ENCODE results near the gene EIF4G2. TPM values are rescaled to one million over a fixed set of nuclear protein-coding genes. Genes with fewer than 3 reads are reported as not detected.

EIF4G2 gene
- total RNA-seq (100 to 1,000 TPM; 819 to 942 TPM), total RNA-seq (900 to 1,294 reads per million in 2 donors)

- no peaks in the 10 kb centered on the region for H3K9me3 ChIP-seq (ENCODE audit: control insufficient read depth, low read length, poor library complexity, severe bottlenecking)
- Mint-ChIP-seq H3K4me3 (peak within 1 kb of the TSS; percentile 96), H3K4me1 (peaks cover 35% of the 10 kb centered on the region)
These were observed at the start of gene EIF4G2 for GRCh38 chr11:10808553-10809372. TSS of gene EIF4G2 (minus strand) at chr11:10808926.

DNA sequence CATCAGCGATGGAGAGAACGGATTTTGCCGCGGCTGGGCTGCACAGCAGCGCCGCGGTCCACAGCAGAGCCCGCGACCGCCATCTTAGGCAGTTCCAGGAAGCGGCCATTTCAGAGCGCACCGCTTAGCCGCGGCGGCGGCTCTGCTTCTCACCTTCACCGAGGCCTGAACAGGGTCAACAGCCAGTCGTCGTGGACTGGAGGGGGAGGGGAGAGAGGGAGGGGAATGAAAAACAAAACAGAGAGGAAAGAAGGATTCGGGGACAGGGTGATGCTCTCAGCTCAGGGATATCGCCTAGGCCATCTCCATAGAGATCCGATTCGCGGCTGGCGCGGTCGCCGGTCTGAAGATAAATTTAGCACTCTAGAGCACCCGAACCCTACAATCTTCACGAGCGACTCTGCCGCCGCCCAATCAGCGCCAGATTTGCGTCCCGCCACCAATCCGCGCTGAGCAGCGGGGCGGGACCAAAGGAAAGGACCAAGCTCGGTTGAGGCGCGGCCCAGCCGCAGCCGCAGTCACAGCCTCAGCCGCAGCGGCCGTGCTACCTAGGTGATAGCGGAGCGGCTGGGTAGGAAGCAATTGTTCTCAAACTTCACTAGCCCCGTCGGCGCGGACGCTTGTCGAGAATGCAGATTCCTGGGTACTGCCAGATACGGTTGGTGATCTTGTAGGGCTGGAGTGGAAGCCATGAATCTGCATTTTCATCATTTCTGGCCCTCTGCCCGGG, 49.1 kb upstream of the EIF4G2 start, which contains the start of gene ZBED5:
Gene ZBED5 (minus strand): TSS at position 345 of the 730 bp plus-strand sequence. CDS start 3,108 bp downstream, outside the sequence.
- Mint-ChIP-seq H3K27me3 (no peaks in the 10 kb centered on the region), H3K4me3 (peak within 1 kb of the TSS; percentile 100), H3K4me1 (peaks cover 30% of the 10 kb centered on the region), H3K27ac (peak within 1 kb of the TSS; percentile 100), H3K36me3 (ENCODE audit: low read depth) (peaks cover 6% of the 10 kb centered on the region)
- ATAC-seq, result peak; percentile 91
- DNase-seq, result peak; percentile 90 to 93 (median 92)
- no peaks in the 10 kb centered on the region for H3K9me3 ChIP-seq (ENCODE audit: control insufficient read depth, low read length, poor library complexity, severe bottlenecking)

More at GRCh38 chr11:10808553-10809372, at the start of gene EIF4G2:
- DNase-seq (peak; percentile 93 to 98 (median 97)), ATAC-seq (peak; percentile 93)
- H3K36me3 Mint-ChIP-seq (ENCODE audit: low read depth), result peaks cover 7% of the 10 kb centered on the region
- peak within 1 kb of the TSS; percentile 95 for H3K27ac Mint-ChIP-seq
- peaks cover 5% of the 10 kb centered on the region for H3K27me3 Mint-ChIP-seq

DNA sequence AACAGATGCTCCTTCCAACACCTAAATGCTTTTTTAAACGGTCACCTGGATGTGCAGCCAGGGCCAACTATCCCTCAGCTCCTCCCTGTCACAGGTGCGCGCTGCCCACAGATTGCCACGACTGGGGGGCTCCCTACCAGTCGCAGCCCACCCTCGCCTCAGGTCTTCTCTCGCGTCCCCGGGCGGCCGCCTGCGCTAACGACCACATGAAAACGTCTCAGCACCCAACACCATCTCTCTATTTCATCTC, 48.7 kb upstream of the EIF4G2 start:
- ATAC-seq (peak; percentile 2), DNase-seq (no peak)
- Mint-ChIP-seq H3K27ac (peak overlapping the region; percentile 100), H3K4me3 (peak overlapping the region; percentile 100), H3K27me3 (no peaks in the 10 kb centered on the region), H3K4me1 (peaks cover 27% of the 10 kb centered on the region), H3K36me3 (ENCODE audit: low read depth) (peaks cover 6% of the 10 kb centered on the region)
- H3K9me3 ChIP-seq (ENCODE audit: control insufficient read depth, low read length, poor library complexity, severe bottlenecking), result no peaks in the 10 kb centered on the region

GRCh38 chr11:10856689-10857458, 48.1 kb upstream of the EIF4G2 start:
- H3K9me3 ChIP-seq (ENCODE audit: control insufficient read depth, low read length, poor library complexity, severe bottlenecking), result no peaks in the 10 kb centered on the region
- peak overlapping the region; percentile 100 for H3K4me3 Mint-ChIP-seq
- no peaks in the 10 kb centered on the region for H3K27me3 Mint-ChIP-seq
- peaks cover 31% of the 10 kb centered on the region for H3K4me1 Mint-ChIP-seq
- peak overlapping the region; percentile 100 for H3K27ac Mint-ChIP-seq
- peaks cover 9% of the 10 kb centered on the region for H3K36me3 Mint-ChIP-seq (ENCODE audit: low read depth)
- DNase-seq, result no peak
- no peak for ATAC-seq

GRCh38 chr11:10855295-10855694, 46.6 kb upstream of the EIF4G2 start:
- Mint-ChIP-seq H3K4me1 (peaks cover 30% of the 10 kb centered on the region), H3K27ac (no peak overlapping the region), H3K4me3 (no peak overlapping the region), H3K36me3 (ENCODE audit: low read depth) (peaks cover 9% of the 10 kb centered on the region), H3K27me3 (no peaks in the 10 kb centered on the region)
- DNase-seq, result no peak
- H3K9me3 ChIP-seq (ENCODE audit: control insufficient read depth, low read length, poor library complexity, severe bottlenecking), result no peaks in the 10 kb centered on the region
- no peak for ATAC-seq

DNA sequence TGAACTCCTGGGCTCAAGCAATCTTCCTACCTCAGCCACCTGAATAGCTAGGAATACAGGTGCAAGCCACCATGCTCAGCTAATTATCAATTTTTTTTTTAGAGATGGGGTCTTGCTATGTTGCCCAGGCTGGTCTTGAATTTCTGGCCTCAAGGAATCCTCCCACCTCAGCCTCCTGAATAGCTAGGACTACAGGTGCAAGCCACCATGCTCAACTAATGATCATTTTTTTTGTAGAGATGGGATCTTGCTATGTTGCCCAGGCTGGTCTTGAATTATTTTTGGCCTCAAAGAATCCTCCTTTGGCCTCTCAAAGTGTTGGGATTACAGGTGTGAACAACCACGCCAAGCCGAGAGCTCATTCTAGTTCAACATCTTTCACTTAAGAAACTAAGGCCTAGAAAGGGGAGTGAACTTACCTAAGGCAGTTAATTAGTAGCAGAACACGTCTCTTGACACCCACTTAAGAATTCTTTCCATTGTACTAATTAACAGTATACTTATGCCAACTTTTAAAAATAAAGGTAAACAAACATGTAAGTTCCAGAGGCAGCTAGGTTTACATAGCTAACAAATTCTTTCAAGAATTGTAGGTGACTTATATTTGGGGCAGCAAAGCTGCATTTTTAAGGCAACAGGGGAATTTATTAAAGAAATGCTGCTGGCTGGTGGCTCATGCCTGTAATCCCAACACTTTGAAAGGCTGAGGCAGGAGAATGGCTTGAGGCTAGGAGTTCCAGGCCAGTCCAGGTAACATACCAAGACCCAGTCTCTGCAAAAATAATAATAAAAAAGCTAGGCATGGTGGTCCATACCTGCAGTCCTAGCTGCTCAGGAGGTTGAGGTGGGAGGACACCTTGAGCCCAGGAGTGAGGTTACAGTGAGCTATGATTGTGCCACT, 39.5 kb upstream of the EIF4G2 start:
- Mint-ChIP-seq H3K36me3 (ENCODE audit: low read depth) (peaks cover 3% of the 10 kb centered on the region), H3K27me3 (no peaks in the 10 kb centered on the region), H3K4me3 (no peak overlapping the region), H3K4me1 (peaks cover 9% of the 10 kb centered on the region), H3K27ac (no peak overlapping the region)
- H3K9me3 ChIP-seq (ENCODE audit: control insufficient read depth, low read length, poor library complexity, severe bottlenecking), result no peaks in the 10 kb centered on the region
- ATAC-seq (no peak), DNase-seq (no peak)

- H3K27me3 Mint-ChIP-seq, result no peaks in the 10 kb centered on the region
- H3K27ac Mint-ChIP-seq, result no peak overlapping the region
- peaks cover 6% of the 10 kb centered on the region for H3K4me1 Mint-ChIP-seq
These were observed 37.9 kb upstream of the EIF4G2 start for GRCh38 chr11:10846660-10847059.

DNA sequence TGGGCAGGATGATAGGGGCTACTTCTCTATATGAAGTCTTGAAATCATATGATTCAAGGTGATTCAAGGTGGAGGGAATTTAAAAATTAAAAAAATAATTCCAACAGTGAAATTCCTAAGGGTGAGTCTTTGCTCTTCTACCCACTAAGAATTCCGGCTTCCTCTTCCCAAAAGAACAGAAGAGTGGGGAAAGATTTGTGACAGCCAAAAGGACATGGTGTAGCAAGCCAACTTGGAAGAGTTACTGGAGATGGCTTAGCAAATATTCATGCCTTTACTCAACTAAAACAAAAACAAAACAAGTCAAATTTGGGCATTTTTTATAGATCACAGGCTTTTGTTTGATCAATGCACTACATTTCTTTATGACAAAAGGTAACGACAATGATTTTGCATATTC, 36.9 kb upstream of the EIF4G2 start:
- no peaks in the 10 kb centered on the region for H3K9me3 ChIP-seq (ENCODE audit: control insufficient read depth, low read length, poor library complexity, severe bottlenecking)
- Mint-ChIP-seq H3K4me1 (peaks cover 6% of the 10 kb centered on the region), H3K36me3 (ENCODE audit: low read depth) (no peaks in the 10 kb centered on the region), H3K27me3 (no peaks in the 10 kb centered on the region), H3K4me3 (no peak overlapping the region), H3K27ac (no peak overlapping the region)
- no peak for DNase-seq
- ATAC-seq, result no peak

More at GRCh38 chr11:10846660-10847059, 37.9 kb upstream of the EIF4G2 start:
- H3K36me3 Mint-ChIP-seq (ENCODE audit: low read depth), result no peaks in the 10 kb centered on the region
- no peak overlapping the region for H3K4me3 Mint-ChIP-seq
- no peak for DNase-seq
- ATAC-seq, result no peak
- no peaks in the 10 kb centered on the region for H3K9me3 ChIP-seq (ENCODE audit: control insufficient read depth, low read length, poor library complexity, severe bottlenecking)

DNA sequence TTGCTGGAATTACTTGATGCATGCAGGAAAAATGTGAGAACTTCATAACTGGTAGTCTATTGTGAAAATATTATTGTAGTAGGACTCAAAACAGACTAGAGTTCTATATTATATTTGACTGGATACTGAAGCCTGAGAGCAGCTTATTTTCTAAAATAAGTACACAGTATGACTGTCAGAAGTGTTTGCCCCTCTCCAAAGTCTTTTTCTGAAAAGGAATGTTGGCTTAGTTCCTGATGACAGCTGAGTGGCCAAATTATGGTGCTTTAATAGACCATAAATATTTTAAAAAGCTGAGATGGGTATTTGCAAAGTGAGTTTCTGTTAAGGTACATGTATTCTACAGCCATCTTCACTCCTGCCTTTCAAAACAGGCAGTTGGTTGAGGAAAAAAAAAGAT, 36.1 kb upstream of the EIF4G2 start:
- DNase-seq (no peak), ATAC-seq (no peak)
- no peak overlapping the region for H3K27ac Mint-ChIP-seq
- no peak overlapping the region for H3K4me3 Mint-ChIP-seq
- no peaks in the 10 kb centered on the region for H3K36me3 Mint-ChIP-seq (ENCODE audit: low read depth)
- H3K4me1 Mint-ChIP-seq, result peaks cover 7% of the 10 kb centered on the region
- H3K9me3 ChIP-seq (ENCODE audit: control insufficient read depth, low read length, poor library complexity, severe bottlenecking), result no peaks in the 10 kb centered on the region
- H3K27me3 Mint-ChIP-seq, result no peaks in the 10 kb centered on the region

GRCh38 chr11:10844356-10844755, 35.6 kb upstream of the EIF4G2 start:
- Mint-ChIP-seq H3K27me3 (no peaks in the 10 kb centered on the region), H3K27ac (no peak overlapping the region), H3K36me3 (ENCODE audit: low read depth) (no peaks in the 10 kb centered on the region), H3K4me1 (peaks cover 7% of the 10 kb centered on the region), H3K4me3 (no peak overlapping the region)
- no peaks in the 10 kb centered on the region for H3K9me3 ChIP-seq (ENCODE audit: control insufficient read depth, low read length, poor library complexity, severe bottlenecking)
- ATAC-seq (no peak), DNase-seq (no peak)

DNA sequence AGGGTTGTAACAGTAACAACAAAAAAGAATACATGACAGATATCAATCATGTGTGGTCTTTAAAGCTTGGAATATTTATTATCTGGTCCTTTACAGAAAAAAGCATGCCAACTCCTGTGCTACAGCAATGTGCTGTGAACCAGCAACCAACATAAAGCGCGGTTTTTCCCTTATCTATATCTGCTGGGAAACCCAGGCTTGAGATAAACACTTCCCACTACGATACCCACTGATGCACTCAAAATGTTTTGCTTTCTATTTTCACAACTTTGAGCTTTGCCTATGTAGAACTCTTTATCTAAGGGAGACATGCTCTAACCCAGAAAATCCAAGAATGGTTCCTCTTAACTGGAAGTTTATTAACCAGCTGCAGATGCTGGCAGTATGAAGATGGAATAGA, 30.2 kb upstream of the EIF4G2 start:
- no peak overlapping the region for H3K27ac Mint-ChIP-seq

DNA sequence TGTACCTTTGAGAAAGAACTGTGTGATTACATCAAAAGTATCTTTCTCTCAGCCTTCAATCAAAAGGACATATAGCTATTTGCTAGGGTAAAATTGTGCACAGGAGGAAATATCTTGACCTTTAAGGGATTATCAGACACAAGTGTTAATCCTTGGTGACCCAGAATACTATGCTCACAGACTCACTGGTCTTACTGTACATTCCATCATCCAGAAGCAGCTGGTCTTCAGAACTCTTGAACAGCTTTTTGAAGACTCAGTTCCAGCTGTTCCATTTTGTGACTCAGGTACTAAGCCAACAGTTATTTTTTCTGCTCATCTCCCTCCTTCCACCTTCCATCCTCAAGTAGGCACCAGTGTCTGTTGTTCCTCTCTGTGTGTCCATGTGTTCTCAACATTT, 29.4 kb upstream of the EIF4G2 start:
- H3K4me1 Mint-ChIP-seq, result peaks cover 2% of the 10 kb centered on the region
- no peak overlapping the region for H3K4me3 Mint-ChIP-seq
- no peaks in the 10 kb centered on the region for H3K27me3 Mint-ChIP-seq
- no peak for DNase-seq
- ATAC-seq, result no peak
- H3K27ac Mint-ChIP-seq, result no peak overlapping the region
- H3K36me3 Mint-ChIP-seq (ENCODE audit: low read depth), result no peaks in the 10 kb centered on the region
- no peaks in the 10 kb centered on the region for H3K9me3 ChIP-seq (ENCODE audit: control insufficient read depth, low read length, poor library complexity, severe bottlenecking)

More for the DNA sequence above, 30.2 kb upstream of the EIF4G2 start:
- no peak for ATAC-seq
- Mint-ChIP-seq H3K4me3 (no peak overlapping the region), H3K4me1 (peaks cover 2% of the 10 kb centered on the region), H3K27me3 (no peaks in the 10 kb centered on the region), H3K36me3 (ENCODE audit: low read depth) (no peaks in the 10 kb centered on the region)
- no peaks in the 10 kb centered on the region for H3K9me3 ChIP-seq (ENCODE audit: control insufficient read depth, low read length, poor library complexity, severe bottlenecking)
- DNase-seq, result no peak
